Measurements from ENCODE around the gene RPLP2. TPM values are rescaled to one million over a fixed set of nuclear protein-coding genes. Genes with fewer than 3 reads are reported as not detected.

The RPLP2 gene
- total RNA-seq, 1 donor from 2014 or later, result 418 TPM

DNA sequence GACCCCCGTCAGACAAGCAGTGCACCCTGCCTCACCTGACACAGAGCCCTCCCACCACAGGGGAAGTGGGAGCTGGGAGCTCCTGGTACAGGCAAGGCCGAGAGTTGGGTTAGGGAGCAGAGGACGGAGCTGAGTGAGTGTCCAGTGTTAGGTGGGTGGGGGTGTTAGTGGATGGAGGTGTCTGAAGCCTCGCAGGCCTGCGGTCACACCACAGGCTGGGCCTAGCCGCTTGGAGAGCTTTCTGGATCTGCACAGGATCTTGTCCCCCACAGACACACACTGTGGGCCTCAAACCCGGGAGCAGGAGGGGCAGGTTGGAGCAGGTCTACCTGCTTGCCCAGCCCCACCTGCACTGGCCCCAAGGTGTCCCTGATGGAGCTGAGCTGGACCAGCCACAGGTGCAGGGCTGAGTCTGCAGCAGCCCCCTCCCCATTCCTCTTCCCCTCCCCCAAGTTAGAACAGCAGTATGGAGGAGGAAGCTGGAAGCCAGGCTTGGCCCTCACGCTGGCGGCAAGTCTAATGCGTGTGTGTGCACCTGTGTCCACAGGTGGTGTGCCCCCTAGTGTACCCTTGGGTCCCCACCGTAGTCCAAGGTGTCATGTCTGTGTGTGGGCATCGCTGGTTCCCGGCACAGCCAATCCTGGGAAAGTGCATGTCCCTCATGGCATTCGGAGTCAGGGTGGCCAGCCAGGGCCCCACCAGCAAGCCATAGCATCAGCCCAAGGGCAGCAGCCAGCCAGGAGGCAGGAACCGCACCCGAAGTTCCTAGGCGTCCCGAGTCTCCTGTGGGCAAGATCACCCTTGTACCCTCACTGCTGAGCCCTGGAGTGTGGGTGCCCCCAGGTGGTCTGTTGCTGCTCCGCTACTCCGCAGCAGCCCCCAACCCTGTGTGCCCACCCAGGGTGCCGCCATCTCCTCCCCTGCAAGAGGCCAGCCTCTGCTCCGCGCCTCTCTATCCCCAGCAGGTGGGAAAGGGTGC is 30.5 kb upstream of the RPLP2 start:
- peaks cover 31% of the 10 kb centered on the region for H3F3A ChIP-seq (ENCODE audit: low read depth)
- H2AFZ ChIP-seq (replicated peaks), result no peak overlapping the region
- no peaks in the 10 kb centered on the region for H3K36me3 ChIP-seq
- H3K27me3 ChIP-seq, result no peaks in the 10 kb centered on the region
- Mint-ChIP-seq H3K27me3 (ENCODE audit: insufficient read depth, low read depth) (peaks cover 3% of the 10 kb centered on the region), H3K4me3 (peak overlapping the region; percentile 74), H3K9me3 (no peaks in the 10 kb centered on the region), H3K4me1 (peaks cover 34% of the 10 kb centered on the region), H3K27ac (no peak overlapping the region), H3K36me3 (peaks cover 3% of the 10 kb centered on the region)
- peaks cover 27% of the 10 kb centered on the region for H3K4me1 ChIP-seq
- H3K9me3 ChIP-seq (ENCODE audit: low read depth), result no peaks in the 10 kb centered on the region
- H3K27ac ChIP-seq, result no peak overlapping the region
- no peak overlapping the region for H3K9ac ChIP-seq
- H4K20me1 ChIP-seq (ENCODE audit: low read depth), result peaks cover 40% of the 10 kb centered on the region
- TF ChIP-seq EZH2 (IDR thresholded peaks at IDR 0.05), result no peak
- TF ChIP-seq EZH2phosphoT487 (IDR thresholded peaks at IDR 0.05), result no peak
- no peak for TF ChIP-seq CTCF (IDR thresholded peaks at IDR 0.05)
- no peak overlapping the region for H3K4me2 ChIP-seq
- no peak for DNase-seq (ENCODE audit: low spot score)
- H3K4me3 ChIP-seq, result no peak overlapping the region
- H3K79me2 ChIP-seq (ENCODE audit: low read depth), result peaks cover 38% of the 10 kb centered on the region

- Histone ChIP-seq H3K9ac (no peak overlapping the region), H3K4me1 (peaks cover 27% of the 10 kb centered on the region), H3F3A (ENCODE audit: low read depth) (peaks cover 36% of the 10 kb centered on the region), H3K79me2 (ENCODE audit: low read depth) (peaks cover 30% of the 10 kb centered on the region), H3K36me3 (no peaks in the 10 kb centered on the region), H3K4me3 (no peak overlapping the region), H3K9me3 (ENCODE audit: low read depth) (no peaks in the 10 kb centered on the region), H3K27me3 (no peaks in the 10 kb centered on the region), H2AFZ (replicated peaks) (no peak overlapping the region), H3K4me2 (no peak overlapping the region), H4K20me1 (ENCODE audit: low read depth) (peaks cover 37% of the 10 kb centered on the region), H3K27ac (no peak overlapping the region)
- H3K27ac Mint-ChIP-seq, result no peak overlapping the region
- H3K4me1 Mint-ChIP-seq, result peaks cover 34% of the 10 kb centered on the region
- H3K36me3 Mint-ChIP-seq, result peaks cover 3% of the 10 kb centered on the region
- H3K4me3 Mint-ChIP-seq, result peak overlapping the region; percentile 29
- no peak for DNase-seq (ENCODE audit: low spot score)
- TF ChIP-seq EZH2 (IDR thresholded peaks at IDR 0.05), result no peak
- TF ChIP-seq EZH2phosphoT487 (IDR thresholded peaks at IDR 0.05), result no peak
- no peak for TF ChIP-seq CTCF (IDR thresholded peaks at IDR 0.05)
- H3K27me3 Mint-ChIP-seq (ENCODE audit: insufficient read depth, low read depth), result peaks cover 6% of the 10 kb centered on the region
- no peaks in the 10 kb centered on the region for H3K9me3 Mint-ChIP-seq
These were observed 29.7 kb upstream of the RPLP2 start for GRCh38 chr11:779955-780532.

DNA sequence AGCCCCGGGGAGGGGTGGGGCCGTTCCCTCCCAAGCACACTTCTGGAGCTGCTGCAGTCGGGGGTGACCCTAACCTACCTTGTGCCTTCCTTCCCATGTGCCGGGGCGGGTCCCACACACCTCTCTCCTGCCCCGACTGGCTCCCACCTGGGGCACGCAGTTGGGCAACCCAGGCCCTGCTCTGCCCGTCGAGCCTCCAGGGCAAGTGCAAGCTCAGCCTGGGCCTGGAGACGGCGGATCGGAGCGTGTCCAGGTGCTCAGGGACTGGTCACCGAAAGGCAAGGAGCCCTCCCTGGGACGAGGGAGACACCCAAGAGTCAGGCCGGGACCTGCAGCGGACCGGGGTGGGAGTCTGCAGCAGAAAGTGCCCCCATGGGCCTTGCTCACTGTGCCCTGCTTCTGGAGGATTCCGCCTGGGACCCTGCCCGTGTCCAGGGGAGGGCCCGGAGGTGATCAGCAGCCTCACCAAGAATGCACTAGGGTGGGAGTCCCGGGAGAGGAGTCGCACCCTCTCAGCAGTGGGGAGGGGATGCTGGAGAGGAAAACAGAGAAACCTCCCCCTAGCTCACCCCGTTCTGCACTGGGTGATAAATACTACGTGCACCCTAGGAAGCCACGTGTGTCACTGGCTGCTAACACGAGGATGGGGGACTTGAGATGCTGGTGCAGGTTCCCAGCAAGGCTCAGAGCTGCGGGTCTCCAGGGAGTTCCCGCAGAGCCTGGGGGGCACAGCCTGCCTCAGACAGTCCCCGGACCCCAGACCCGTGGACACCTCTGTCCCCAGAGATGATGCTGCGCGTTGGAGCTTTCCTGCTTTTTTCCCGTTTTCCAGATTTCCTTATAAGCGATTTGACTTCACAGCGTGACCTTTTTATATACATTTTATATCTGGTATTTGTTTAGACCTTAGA is 27.2 kb upstream of the RPLP2 start:
- Histone ChIP-seq H3K4me1 (peaks cover 11% of the 10 kb centered on the region), H3K27ac (no peak overlapping the region), H3K9me3 (ENCODE audit: low read depth) (no peaks in the 10 kb centered on the region), H3K79me2 (ENCODE audit: low read depth) (peaks cover 11% of the 10 kb centered on the region), H3K4me3 (no peak overlapping the region), H3K36me3 (no peaks in the 10 kb centered on the region), H3F3A (ENCODE audit: low read depth) (peaks cover 30% of the 10 kb centered on the region), H4K20me1 (ENCODE audit: low read depth) (peaks cover 25% of the 10 kb centered on the region), H3K9ac (no peak overlapping the region), H3K27me3 (no peaks in the 10 kb centered on the region), H3K4me2 (peak overlapping the region; percentile 54), H2AFZ (replicated peaks) (no peak overlapping the region)
- Mint-ChIP-seq H3K9me3 (no peaks in the 10 kb centered on the region), H3K36me3 (peaks cover 2% of the 10 kb centered on the region), H3K4me3 (peak overlapping the region; percentile 41), H3K27me3 (ENCODE audit: insufficient read depth, low read depth) (peaks cover 11% of the 10 kb centered on the region), H3K27ac (no peak overlapping the region), H3K4me1 (peaks cover 23% of the 10 kb centered on the region)
- DNase-seq (ENCODE audit: low spot score), result no peak
- TF ChIP-seq CTCF (IDR thresholded peaks at IDR 0.05), result no peak
- TF ChIP-seq EZH2 (IDR thresholded peaks at IDR 0.05), result no peak
- TF ChIP-seq EZH2phosphoT487 (IDR thresholded peaks at IDR 0.05), result no peak

All from neural progenitor cell (in vitro differentiated cells).